HG03064 (cell line): Measurements from ENCODE around the gene RGS19.

Experiments used
- ATAC-seq: cut with Tn5 transposase; IDR thresholded peaks from one replicate; pipeline ENCODE4 v1.9.1; 2021; ENCODE audit warnings: low read depth; ENCODE audit not compliant: unreplicated experiment

Gene RGS19

DNA sequence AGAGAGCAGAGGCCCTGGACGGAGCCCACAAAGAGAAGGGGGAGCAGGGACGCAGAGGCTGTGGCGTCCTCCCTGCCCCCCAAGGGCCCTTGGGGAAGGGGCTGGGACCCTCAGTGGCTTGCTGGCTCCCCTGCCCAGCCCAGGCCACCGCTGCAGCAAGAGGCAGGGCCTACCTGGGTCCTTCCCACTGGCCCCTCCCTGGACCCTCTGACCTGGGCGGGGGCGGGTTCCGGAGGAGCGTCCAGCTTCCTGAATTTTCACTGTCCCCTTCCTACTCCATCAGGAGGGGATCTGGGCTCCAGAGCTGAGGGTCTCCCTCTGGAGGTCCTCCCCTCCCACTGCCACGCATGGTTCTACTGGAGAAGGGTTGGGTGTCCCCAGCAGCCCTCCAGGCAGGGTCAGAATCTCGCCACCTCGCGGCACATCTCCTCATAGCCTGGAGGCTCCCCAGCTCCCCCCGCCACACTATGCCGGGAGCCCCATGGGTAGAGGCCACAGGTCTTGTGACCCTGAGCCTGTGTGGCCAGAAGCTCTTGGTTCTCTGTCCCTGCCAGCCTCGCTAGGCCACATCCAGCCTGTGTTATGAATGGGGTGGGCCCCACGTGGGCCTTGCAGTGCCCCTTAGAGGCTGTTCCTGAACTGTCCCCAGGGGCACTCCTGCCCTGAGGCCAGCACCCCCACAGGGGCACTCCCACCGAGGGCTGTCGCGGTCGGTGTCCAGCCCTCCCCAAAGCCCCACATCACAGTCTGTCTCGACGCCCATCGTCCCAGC, 28.9 kb downstream of the RGS19 start:
- no peak for ATAC-seq

GRCh38 chr20:64049878-64050260, 29.4 kb downstream of the RGS19 start:
- no peak for ATAC-seq

DNA sequence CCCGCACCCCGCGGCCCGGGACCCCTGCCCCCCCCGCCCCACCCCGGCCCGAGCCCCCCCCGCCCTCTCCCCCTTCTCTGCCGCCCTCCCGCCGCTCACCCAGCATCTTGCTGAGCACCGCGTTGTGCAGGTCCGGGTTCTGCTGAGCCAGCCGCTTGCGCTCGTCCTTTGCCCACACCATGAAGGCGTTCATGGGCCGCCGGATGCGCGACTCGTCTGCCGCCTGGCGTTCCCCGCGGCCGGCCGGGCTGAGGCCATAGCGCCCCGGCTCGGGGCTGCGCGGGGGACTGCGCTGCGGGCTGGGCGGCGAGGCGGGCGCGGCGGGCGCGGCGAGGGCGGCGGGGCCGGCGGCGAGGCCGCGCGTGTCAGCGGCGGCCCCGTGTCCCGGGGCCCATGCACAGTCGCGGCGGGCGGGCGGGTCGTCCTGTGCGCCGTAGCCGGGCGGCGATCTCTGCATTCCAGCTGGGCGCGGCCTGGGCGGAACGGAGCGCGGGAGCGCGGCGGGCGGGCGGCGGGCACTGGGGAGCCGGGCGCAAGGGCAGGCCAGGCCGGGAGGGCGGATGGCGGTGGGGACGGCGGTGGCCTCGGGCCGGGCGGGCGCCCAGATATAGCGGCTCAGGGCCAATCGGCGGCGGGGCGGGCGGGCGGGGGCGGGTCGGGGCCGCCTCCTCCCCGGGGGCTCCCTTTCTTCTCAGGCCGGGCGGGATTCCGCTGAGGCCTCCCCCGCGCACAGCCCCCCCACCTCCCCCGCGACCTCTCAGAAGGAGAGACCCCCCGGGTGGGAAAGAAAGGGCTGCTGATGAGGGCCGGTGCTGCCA, 30.0 kb downstream of the RGS19 start, which contains the start of gene SOX18:
Gene SOX18, minus strand, starts transcription at position 580 of the 818 bp plus-strand sequence. Its CDS starts 123 bp downstream, at position 457.
- no peak for ATAC-seq

DNA sequence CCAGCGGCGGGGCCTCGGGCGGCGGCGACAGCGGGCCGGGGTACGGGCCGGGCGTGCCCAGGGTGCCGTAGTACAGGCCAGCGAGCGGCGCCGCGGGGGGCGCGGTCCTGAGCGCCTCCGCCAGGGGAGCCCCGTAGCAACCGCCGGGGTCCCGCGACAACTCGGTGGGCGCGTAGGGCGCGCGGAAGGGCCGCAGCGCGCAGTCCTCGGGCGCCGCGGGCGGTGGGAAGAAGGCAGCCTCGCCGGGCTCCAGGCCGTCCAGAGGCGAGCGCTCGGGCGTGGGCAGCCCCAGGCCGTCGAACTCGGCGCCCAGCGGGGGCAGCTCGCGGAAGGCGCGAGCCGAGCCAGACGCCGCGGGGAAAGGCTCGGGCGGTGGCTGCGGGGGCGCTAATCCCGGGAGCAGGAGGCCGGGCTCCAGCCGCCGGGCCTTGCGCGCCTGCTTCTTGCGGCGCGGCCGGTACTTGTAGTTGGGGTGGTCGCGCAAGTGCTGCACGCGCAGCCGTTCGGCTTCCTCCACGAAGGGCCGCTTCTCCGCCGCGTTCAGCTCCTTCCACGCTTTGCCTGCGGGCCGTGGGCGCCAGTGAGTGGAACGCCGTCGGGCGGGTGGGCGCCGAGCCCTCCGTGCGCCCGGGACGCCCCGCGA, 30.8 kb downstream of the RGS19 start:
- no peak for ATAC-seq

DNA sequence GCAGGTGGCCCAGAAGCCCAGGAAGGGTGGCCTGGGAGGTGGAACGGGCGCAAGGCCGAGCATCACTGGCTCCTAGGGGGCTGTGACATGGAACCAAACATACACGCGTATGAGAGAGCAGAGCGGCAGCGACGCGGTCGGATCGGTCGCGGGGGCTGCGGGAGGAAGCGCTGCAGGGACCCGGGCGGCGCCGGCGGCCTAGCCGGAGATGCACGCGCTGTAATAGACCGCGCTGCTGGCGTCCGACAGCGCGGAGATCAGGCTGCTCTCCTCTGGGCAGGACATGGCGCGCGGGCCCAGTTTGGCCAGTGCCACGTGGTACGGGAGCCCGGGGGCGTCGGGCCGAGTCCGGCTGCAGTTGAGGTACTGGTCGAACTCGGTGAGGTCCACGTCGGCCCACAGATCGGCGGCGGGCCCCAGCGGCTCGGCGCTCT, 31.3 kb downstream of the RGS19 start:
- no peak for ATAC-seq

DNA sequence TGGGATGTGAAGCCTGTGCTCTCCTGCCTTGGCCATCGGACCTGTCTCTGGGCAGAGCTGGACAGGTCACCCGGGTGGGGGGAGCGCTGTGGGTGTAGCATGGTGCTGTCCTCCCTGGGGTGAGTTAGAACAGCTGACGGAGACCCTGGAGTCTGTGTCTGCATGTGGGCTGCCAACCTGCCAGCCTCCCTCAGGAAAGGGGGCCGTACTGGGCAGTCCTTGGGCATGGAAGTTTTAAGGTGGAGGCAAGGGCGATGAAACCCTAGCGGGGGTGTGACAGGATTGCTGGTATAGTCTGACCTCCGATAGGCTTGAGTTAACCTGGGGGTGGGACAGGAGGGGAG, 32.3 kb downstream of the RGS19 start:
- no peak for ATAC-seq

GRCh38 chr20:64045346-64046011, 33.8 kb downstream of the RGS19 start:
- no peak for ATAC-seq

- ATAC-seq, result no peak
Observed at GRCh38 chr20:64044484-64045247, 34.7 kb downstream of the RGS19 start.

- ATAC-seq, result no peak
Observed at GRCh38 chr20:64043768-64044167, 35.5 kb downstream of the RGS19 start.

DNA sequence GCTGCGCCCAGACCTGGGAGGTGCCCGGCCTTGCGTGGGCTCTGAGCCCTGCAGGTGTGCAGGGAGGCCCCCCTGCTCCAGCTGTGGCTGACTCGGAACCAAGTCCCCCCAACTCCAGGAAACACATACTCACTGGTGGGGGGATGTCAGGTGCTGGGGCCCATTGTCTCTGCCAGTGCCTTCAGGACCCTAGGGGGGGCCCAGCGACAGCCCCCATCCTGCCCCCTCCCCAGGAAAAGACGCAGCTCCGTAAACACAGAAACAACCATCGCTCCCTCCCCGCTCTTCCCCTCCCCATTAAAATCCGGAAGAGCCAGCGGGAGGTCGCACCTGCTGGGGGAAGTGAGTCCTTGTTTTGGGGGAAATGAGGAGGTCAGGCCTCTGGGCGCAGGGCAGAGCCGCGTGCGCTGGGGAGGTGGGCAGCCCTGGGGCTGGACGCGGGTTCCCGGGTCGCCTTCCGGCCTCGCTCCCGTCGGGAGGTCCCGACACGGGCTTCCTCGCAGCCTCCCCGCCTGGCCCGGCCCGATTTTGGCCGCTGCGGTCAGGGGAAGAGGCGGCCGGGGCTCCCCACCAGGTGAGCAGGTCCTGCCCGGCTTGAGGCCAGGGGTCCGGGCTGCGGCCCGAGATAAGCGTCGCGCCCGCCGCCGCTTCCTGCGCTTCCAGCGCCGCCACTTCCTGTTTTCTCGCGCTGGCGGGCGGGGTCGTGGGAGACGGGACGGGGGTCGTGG, 37.1 kb downstream of the RGS19 start:
- ATAC-seq, result no peak

- ATAC-seq, result no peak
Observed at GRCh38 chr20:64041781-64042053, 37.6 kb downstream of the RGS19 start.

DNA sequence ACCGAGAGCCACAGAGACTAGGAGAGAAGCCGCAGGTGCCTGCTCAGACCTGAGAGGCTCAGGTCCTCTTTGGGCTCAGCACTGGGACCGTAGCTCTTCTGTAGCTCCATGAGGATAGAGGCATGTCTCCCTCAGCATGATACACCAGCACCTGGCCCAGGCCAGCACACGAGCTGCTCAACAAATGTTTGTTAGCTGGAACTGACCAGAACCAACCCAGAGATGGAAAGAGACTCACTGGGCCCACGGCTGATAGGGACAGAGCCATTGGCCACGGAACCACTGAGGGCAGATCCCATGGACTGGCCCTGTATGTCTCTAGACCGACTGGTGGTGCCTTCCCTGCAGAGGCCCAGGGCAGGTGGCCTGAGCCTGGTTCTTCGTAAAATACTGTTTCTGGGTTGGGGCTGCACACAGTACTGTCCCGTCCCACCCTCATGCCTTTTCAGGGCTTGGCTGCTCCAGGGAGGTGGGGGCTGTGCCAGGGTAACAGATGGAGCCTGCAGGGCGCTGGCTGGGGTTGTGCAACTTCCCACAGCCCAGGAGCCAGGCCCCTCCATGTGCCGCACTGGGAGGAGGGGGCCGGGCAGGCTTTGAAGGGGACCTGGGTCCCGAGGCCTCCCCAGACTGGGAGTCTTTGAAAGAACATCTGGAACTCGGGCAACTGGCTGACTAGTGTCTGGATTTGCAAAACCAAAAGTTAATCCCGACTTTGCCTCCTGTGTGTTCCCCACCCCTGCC, 38.1 kb downstream of the RGS19 start:
- no peak for ATAC-seq

- ATAC-seq, result no peak
Observed at GRCh38 chr20:64040231-64041039, 38.9 kb downstream of the RGS19 start.

GRCh38 chr20:64039293-64040160, 39.8 kb downstream of the RGS19 start:
- ATAC-seq, result no peak

DNA sequence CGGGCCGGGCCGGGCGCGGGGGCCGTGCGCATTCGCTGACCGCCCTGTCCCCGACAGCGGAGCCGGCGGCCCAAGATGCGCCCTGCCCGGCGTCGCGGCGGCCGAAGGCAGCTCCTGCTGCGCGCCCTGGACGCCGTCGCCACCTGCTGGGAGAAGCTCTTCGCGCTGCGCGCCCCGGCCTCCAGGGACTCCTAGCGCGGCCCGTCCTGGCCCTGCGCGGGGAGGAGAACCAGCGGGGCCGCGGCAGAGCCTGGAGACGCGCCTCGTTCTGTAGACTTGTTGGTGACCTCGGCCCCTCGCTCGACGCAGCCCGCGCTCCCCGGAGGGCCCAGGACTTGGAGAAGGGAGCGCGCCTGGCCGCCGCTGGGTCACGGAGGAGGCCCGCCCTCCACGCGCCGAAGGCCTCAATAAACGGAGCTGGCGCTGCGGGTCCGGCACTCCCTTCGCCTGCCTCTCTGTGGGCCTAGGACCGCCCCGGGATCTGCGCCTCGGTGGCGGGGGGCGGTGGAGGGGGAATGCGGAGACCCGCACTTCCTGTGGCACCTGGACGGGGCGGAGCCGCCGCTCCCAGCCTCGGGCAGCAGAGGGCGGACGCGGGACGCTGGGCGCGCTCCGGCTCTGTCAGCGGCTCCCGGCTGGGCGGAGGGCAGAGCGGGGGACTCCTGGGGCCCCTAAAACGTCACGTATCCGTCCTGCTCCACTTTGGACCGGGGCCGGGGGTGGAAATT, 40.6 kb downstream of the RGS19 start:
- peak; percentile 55 for ATAC-seq

- ATAC-seq, result peak; percentile 14
Observed at GRCh38 chr20:64038224-64038564, 41.1 kb downstream of the RGS19 start.
